ENCODE measurements around the gene COLEC12. TPM values are rescaled to one million over a fixed set of nuclear protein-coding genes. Genes with fewer than 3 reads are reported as not detected.

COLEC12 gene
- polyA plus RNA-seq, 5 donors: 96.7 to 119 (median 107) TPM

- no peak for DNase-seq
Observed at GRCh38 chr18:477565-477964, 22.9 kb downstream of the COLEC12 start.

- DNase-seq: no peak
Observed at GRCh38 chr18:476251-476664, 24.2 kb downstream of the COLEC12 start.

- DNase-seq: no peak
Observed at GRCh38 chr18:475202-476031, 25.1 kb downstream of the COLEC12 start.

- no peak for DNase-seq
Observed at GRCh38 chr18:474416-474815, 26.1 kb downstream of the COLEC12 start.

- no peak for DNase-seq
Observed at GRCh38 chr18:473802-474201, 26.7 kb downstream of the COLEC12 start.

- no peak for DNase-seq
Observed at GRCh38 chr18:471716-472115, 28.8 kb downstream of the COLEC12 start.

- DNase-seq: no peak
Observed at GRCh38 chr18:470661-471501, 29.6 kb downstream of the COLEC12 start.

GRCh38 chr18:468955-469790, 31.3 kb downstream of the COLEC12 start:
- no peak for DNase-seq

- DNase-seq: no peak
Observed at GRCh38 chr18:463827-464541, 36.5 kb downstream of the COLEC12 start.

- no peak for DNase-seq
Observed at GRCh38 chr18:463403-463802, 37.1 kb downstream of the COLEC12 start.

- no peak for DNase-seq
Observed at GRCh38 chr18:461762-462161, 38.7 kb downstream of the COLEC12 start.

GRCh38 chr18:460791-461190, 39.7 kb downstream of the COLEC12 start:
- DNase-seq: no peak

GRCh38 chr18:459814-460593, 40.5 kb downstream of the COLEC12 start:
- DNase-seq: no peak

GRCh38 chr18:457521-458412, 42.7 kb downstream of the COLEC12 start:
- DNase-seq: peak; percentile 85 to 90

- DNase-seq: no peak
Observed at GRCh38 chr18:457140-457519, 43.4 kb downstream of the COLEC12 start.

- DNase-seq: peak; percentile 73 to 83
Observed at GRCh38 chr18:456361-457139, 44.0 kb downstream of the COLEC12 start.

- no peak for DNase-seq
Observed at GRCh38 chr18:453400-453799, 47.1 kb downstream of the COLEC12 start.

GRCh38 chr18:452816-453215, 47.7 kb downstream of the COLEC12 start:
- no peak for DNase-seq

GRCh38 chr18:449374-449773, 51.1 kb downstream of the COLEC12 start:
- peak; percentile 37 to 38 for DNase-seq

All from right lung (tissue), 5 donors.